ENCODE results near the gene ABCF2. TPM values are rescaled to one million over a fixed set of nuclear protein-coding genes. Genes with fewer than 3 reads are reported as not detected.

Gene ABCF2
- total and polyA plus RNA-seq, 2 of the 13 experiments (the other 11 are each of a cell fraction or from before 2014, with no cell fraction given): 16.3 to 42.5 TPM

DNA sequence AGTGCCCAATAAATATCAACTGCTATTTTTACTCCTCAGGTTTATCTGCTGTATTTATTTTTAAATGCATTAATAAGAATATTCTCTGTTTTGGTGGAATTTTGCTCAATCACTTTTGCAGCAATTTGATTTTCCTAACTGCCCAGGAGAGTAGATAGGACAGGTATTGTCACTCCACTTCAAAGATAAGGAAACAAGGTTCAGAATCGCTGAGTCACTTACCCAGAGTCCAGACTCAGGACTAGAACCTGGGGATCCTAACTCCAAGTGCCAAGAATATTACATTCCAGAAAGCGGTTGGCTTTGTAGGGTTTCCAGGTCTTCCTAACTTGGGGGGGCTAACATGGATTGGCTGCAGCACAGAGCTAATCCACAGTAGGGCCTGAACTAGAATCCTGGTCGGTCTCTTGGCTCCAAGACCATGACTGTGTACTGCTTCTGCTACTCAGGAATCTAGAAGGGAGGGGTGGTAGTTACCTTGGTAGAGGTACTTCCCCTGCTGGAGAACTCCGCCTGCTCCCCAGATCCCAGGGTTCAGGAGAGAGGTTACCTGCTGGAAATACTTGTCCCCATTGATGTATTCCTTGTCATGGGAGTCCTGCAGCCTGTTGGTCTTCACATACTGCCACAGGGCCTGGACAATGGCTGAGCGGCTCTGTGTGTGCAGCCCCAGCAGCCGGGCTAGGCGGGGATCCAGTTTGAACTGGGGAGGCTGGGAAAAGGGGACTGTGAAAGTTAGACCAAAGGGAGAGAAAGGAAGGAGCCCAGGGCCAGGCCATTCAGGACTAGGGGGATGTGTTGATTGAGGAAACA lies 14.1 kb upstream of the ABCF2 start:
- FAIRE-seq: no peak
- TF ChIP-seq ZNF572 (CRISPR knock-in tag; IDR thresholded peaks at IDR 0.05) (no peak), NFE2 (CRISPR knock-in tag; IDR thresholded peaks at IDR 0.05) (peak; percentile 67; the same call in 1 of the 2 replicates), NFE2L2 (IDR thresholded peaks at IDR 0.05; ENCODE audit: low read length) (peak; percentile 87), POLR2G (IDR thresholded peaks at IDR 0.05; ENCODE audit: low read depth, low read length) (0 out of 2 replicates have a peak, but pooled peaks have one; percentile 1), MAFK (conservative IDR thresholded peaks at IDR 0.05 in 1 of 2, IDR thresholded peaks at IDR 0.05 in 1 of 2; ENCODE audit: low read length in 2 of 2) (peak; percentile 29 to 35; a peak in 2 of 4 replicates), JUN (CRISPR knock-in tag; IDR thresholded peaks at IDR 0.05) (no peak), ZMYM2 (CRISPR knock-in tag; IDR thresholded peaks at IDR 0.05) (no peak)
- no peak for ATAC-seq
- in situ Hi-C loops (cut with HindIII; ENCODE audit: extremely low pct_ligation_motif_present, low pct_unique_long_range_greater_than_20kb) (no loop called here), intact Hi-C loops (cut with micrococcal nuclease; ENCODE audit: unreplicated experiment) (loop anchor here (10.0 kb wide), 1 partner anchor 156 kb away; the partner anchor contains the start of genes AGAP3, FASTK and TMUB1)
- peaks cover 47% of the 10 kb centered on the region for H3K4me1 ChIP-seq (ENCODE audit: insufficient read depth, low read length)
- POLR2A ChIA-PET: interaction anchor here (1.8 kb wide), 1 partner anchor 8 kb away, joined by 5 read pairs; the partner anchor contains the start of gene CHPF2
- H3K9ac ChIP-seq (ENCODE audit: insufficient read depth, low read depth, low read length): no peak overlapping the region
- H3K79me2 ChIP-seq (ENCODE audit: insufficient read depth, low read length): no peaks in the 10 kb centered on the region
- CTCF ChIA-PET (ENCODE audit: low intra/inter-chr PET ratio, low total read pairs): no interaction called here
- H3K36me3 ChIP-seq (replicated peaks in 1 of 2; ENCODE audit: control insufficient read depth in 1 of 2, insufficient read depth in 2 of 2, low read length in 2 of 2): peaks cover 2 to 16% of the 10 kb centered on the region in 2 experiments; a peak in 4 of 5 replicates
- no peak overlapping the region for H2AFZ ChIP-seq (ENCODE audit: low read length)
- DNase-seq (ENCODE audit: low spot score): no peak
- no peak overlapping the region for H3K4me2 ChIP-seq (ENCODE audit: low read depth, low read length)
- BruUV-seq (replicated peaks): no TSS peak
- WGBS (ENCODE audit: low lambda C conversion rate): 99% methylated on average over 6 of the region's 7 CpGs
- H3K4me3 ChIP-seq (replicated peaks in 1 of 3; ENCODE audit: insufficient read depth in 1 of 3, low read depth in 2 of 3, low read length in 3 of 3): no peak overlapping the region
- H4K20me1 ChIP-seq (ENCODE audit: insufficient read depth, low read length): no peaks in the 10 kb centered on the region
- H3K27ac ChIP-seq (ENCODE audit: extremely low read length, insufficient read depth, low read length): no peak overlapping the region
- no peaks in the 10 kb centered on the region for H3K9me3 ChIP-seq (ENCODE audit: low read length)
- H3K27me3 ChIP-seq (ENCODE audit: control insufficient read depth in 1 of 2, insufficient read depth in 2 of 2, low read length in 2 of 2): peaks cover 0 to 13% of the 10 kb centered on the region in 2 experiments; a peak in 3 of 5 replicates

DNA sequence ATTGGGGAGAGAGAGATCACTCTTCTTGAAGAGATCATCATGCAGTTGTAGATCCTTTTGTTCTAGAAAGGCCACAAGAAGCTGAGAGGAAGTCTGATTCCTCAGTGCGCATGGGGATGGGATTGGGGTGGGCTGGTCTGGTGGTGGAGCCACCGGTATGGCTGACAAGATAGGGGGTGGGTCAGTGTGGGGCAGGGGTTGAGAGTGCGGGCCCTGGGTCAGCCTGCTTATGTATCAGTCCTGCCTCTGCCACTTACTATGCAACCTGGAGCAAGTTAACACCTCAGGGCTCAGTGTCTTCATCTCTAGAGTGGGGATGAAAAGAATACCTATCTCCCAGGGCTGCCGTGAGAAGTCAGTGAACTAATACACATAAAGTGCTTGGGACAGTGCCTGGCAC lies 13.5 kb upstream of the ABCF2 start:
- ATAC-seq: no peak
- intact Hi-C loops (cut with micrococcal nuclease; ENCODE audit: unreplicated experiment) (loop anchor here (10.0 kb wide), 1 partner anchor 156 kb away; the partner anchor contains the start of genes AGAP3, FASTK and TMUB1), in situ Hi-C loops (cut with HindIII; ENCODE audit: extremely low pct_ligation_motif_present, low pct_unique_long_range_greater_than_20kb) (no loop called here)
- ChIA-PET CTCF (ENCODE audit: low intra/inter-chr PET ratio, low total read pairs) (no interaction called here), POLR2A (no interaction called here)
- Histone ChIP-seq H3K27me3 (ENCODE audit: control insufficient read depth in 1 of 2, insufficient read depth in 2 of 2, low read length in 2 of 2) (peaks cover 0 to 8% of the 10 kb centered on the region in 2 experiments; a peak in 3 of 5 replicates), H3K9ac (ENCODE audit: insufficient read depth, low read depth, low read length) (no peak overlapping the region), H2AFZ (ENCODE audit: low read length) (no peak overlapping the region), H3K27ac (ENCODE audit: extremely low read length, insufficient read depth, low read length) (no peak overlapping the region), H4K20me1 (ENCODE audit: insufficient read depth, low read length) (peaks cover 2% of the 10 kb centered on the region; the same call in 1 of the 2 replicates), H3K9me3 (ENCODE audit: low read length) (no peaks in the 10 kb centered on the region), H3K4me3 (replicated peaks in 1 of 3; ENCODE audit: insufficient read depth in 1 of 3, low read depth in 2 of 3, low read length in 3 of 3) (no peak overlapping the region), H3K4me1 (ENCODE audit: insufficient read depth, low read length) (peaks cover 41% of the 10 kb centered on the region), H3K4me2 (ENCODE audit: low read depth, low read length) (no peak overlapping the region), H3K79me2 (ENCODE audit: insufficient read depth, low read length) (no peaks in the 10 kb centered on the region), H3K36me3 (replicated peaks in 1 of 2; ENCODE audit: control insufficient read depth in 1 of 2, insufficient read depth in 2 of 2, low read length in 2 of 2) (peaks cover 4 to 20% of the 10 kb centered on the region in 2 experiments; a peak in 4 of 5 replicates)
- WGBS (ENCODE audit: low lambda C conversion rate): 77% methylated on average over 4 of the region's 4 CpGs
- no peak for DNase-seq (ENCODE audit: low spot score)
- no peak for FAIRE-seq
- no TSS peak for BruUV-seq (replicated peaks)
- TF ChIP-seq, protein P1, sequence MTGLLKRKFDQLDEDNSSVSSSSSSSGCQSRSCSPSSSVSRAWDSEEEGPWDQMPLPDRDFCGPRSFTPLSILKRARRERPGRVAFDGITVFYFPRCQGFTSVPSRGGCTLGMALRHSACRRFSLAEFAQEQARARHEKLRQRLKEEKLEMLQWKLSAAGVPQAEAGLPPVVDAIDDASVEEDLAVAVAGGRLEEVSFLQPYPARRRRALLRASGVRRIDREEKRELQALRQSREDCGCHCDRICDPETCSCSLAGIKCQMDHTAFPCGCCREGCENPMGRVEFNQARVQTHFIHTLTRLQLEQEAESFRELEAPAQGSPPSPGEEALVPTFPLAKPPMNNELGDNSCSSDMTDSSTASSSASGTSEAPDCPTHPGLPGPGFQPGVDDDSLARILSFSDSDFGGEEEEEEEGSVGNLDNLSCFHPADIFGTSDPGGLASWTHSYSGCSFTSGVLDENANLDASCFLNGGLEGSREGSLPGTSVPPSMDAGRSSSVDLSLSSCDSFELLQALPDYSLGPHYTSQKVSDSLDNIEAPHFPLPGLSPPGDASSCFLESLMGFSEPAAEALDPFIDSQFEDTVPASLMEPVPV (CRISPR knock-in tag; IDR thresholded peaks at IDR 0.05): no peak
- TF ChIP-seq IRX3 (CRISPR knock-in tag; IDR thresholded peaks at IDR 0.05; ENCODE audit: borderline replicate concordance, low read depth) (no peak), IKZF4 (CRISPR knock-in tag; IDR thresholded peaks at IDR 0.05; ENCODE audit: borderline replicate concordance, low read depth, not compliant biosample characterization) (no peak), HMG20A (CRISPR knock-in tag; IDR thresholded peaks at IDR 0.05; ENCODE audit: borderline replicate concordance) (no peak), ZNF225 (CRISPR knock-in tag; IDR thresholded peaks at IDR 0.05) (no peak), KLF15 (CRISPR knock-in tag; IDR thresholded peaks at IDR 0.05; ENCODE audit: borderline replicate concordance) (no peak), TCF7 (IDR thresholded peaks at IDR 0.05; ENCODE audit: low read depth) (no peak), TCF7L2 (IDR thresholded peaks at IDR 0.05; ENCODE audit: low read depth, low read length) (no peak), AGO1 (IDR thresholded peaks at IDR 0.05; ENCODE audit: low read depth, low read length, poor library complexity, severe bottlenecking) (no peak), NFIB (CRISPR knock-in tag; IDR thresholded peaks at IDR 0.05; ENCODE audit: borderline replicate concordance) (no peak)
